GM23338 (cell line): ENCODE measurements around the gene RABIF.
"Not testable (repeated sequence)": the region's sequence is repeated elsewhere in the genome, so short reads cannot be mapped to it uniquely, and the experiment has no call there.

ENCODE experiments used
- EZH2 ChIP-seq: fragments of 200-600 bp; sonication (generic); IDR thresholded peaks from one replicate; pipeline ENCODE4 v1.8.0; 2017; ENCODE audit warnings: antibody characterized with exemption, mild to moderate bottlenecking, low read depth; ENCODE audit not compliant: unreplicated experiment
- POLR2AphosphoS5 ChIP-seq: IDR thresholded peaks from 2 replicates; pipeline ENCODE4 v1.6.1; 2016; ENCODE audit warnings: antibody characterized with exemption, low read depth
- TF ChIP-seq, protein P1 (sequence below), 2 experiments: fragments of 200-600 bp in 1 of 2; sonication (generic) in 1 of 2; conservative IDR thresholded peaks; 2 replicates each; pipeline versions ENCODE4 v1.5.1 to v1.6.1; 2016 to 2017; ENCODE audit warnings: antibody characterized with exemption in 2 of 2, low read depth in 2 of 2, mild to moderate bottlenecking in 2 of 2, moderate library complexity in 1 of 2
- TF ChIP-seq, protein P2 (sequence below): IDR thresholded peaks from one replicate; pipeline ENCODE4 v1.6.1; 2018; ENCODE audit warnings: antibody characterized with exemption; ENCODE audit not compliant: unreplicated experiment

DNA sequence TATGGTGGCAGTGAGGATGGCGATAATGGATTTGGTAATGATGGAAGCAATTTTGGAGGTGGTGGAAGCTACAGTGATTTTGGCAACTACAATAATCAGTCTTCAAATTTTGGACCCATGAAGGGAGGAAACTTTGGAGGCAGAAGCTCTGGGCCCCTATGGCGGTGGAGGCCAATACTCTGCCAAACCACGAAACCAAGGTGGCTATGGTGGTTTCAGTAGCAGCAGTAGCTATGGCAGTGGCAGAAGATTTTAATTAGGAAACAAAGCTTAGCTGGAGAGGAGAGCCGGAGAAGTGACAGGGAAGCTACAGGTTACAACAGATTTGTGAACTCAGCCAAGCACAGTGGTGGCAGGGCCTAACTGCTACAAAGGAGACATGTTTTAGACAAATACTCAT is 23.5 kb upstream of the RABIF start:
- TF ChIP-seq, protein P1, sequence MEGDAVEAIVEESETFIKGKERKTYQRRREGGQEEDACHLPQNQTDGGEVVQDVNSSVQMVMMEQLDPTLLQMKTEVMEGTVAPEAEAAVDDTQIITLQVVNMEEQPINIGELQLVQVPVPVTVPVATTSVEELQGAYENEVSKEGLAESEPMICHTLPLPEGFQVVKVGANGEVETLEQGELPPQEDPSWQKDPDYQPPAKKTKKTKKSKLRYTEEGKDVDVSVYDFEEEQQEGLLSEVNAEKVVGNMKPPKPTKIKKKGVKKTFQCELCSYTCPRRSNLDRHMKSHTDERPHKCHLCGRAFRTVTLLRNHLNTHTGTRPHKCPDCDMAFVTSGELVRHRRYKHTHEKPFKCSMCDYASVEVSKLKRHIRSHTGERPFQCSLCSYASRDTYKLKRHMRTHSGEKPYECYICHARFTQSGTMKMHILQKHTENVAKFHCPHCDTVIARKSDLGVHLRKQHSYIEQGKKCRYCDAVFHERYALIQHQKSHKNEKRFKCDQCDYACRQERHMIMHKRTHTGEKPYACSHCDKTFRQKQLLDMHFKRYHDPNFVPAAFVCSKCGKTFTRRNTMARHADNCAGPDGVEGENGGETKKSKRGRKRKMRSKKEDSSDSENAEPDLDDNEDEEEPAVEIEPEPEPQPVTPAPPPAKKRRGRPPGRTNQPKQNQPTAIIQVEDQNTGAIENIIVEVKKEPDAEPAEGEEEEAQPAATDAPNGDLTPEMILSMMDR (conservative IDR thresholded peaks at IDR 0.05; ENCODE audit: low read depth in 2 of 2) = not testable (repeated sequence)
- TF ChIP-seq, protein P2, sequence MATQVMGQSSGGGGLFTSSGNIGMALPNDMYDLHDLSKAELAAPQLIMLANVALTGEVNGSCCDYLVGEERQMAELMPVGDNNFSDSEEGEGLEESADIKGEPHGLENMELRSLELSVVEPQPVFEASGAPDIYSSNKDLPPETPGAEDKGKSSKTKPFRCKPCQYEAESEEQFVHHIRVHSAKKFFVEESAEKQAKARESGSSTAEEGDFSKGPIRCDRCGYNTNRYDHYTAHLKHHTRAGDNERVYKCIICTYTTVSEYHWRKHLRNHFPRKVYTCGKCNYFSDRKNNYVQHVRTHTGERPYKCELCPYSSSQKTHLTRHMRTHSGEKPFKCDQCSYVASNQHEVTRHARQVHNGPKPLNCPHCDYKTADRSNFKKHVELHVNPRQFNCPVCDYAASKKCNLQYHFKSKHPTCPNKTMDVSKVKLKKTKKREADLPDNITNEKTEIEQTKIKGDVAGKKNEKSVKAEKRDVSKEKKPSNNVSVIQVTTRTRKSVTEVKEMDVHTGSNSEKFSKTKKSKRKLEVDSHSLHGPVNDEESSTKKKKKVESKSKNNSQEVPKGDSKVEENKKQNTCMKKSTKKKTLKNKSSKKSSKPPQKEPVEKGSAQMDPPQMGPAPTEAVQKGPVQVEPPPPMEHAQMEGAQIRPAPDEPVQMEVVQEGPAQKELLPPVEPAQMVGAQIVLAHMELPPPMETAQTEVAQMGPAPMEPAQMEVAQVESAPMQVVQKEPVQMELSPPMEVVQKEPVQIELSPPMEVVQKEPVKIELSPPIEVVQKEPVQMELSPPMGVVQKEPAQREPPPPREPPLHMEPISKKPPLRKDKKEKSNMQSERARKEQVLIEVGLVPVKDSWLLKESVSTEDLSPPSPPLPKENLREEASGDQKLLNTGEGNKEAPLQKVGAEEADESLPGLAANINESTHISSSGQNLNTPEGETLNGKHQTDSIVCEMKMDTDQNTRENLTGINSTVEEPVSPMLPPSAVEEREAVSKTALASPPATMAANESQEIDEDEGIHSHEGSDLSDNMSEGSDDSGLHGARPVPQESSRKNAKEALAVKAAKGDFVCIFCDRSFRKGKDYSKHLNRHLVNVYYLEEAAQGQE = not testable (repeated sequence)
- TF ChIP-seq POLR2AphosphoS5, EZH2: not testable (repeated sequence)
